IMR-90 (cell line): Measurements from ENCODE around the gene CNST. TPM values are rescaled to one million over a fixed set of nuclear protein-coding genes. Genes with fewer than 3 reads are reported as not detected.
A peak's percentile ranks its signal among the peaks of the same experiment; 100 is the strongest.

Source experiments
- ATAC-seq: fragments of 200-7000 bp; cut with Tn5 transposase; 2 replicates; pipeline ENCODE4 v1.9.1; 2020; ENCODE audit warnings: low read depth, mild to moderate bottlenecking, moderate library complexity
- BruUV-seq: library from RNA; stranded (reverse); fragments of 400-500 nt; replicated peaks from 2 replicates; lab custom pipeline; 2021; lab: Mats Ljungman, UMichigan
- CTCF ChIA-PET: fragments of 300-600 bp; formaldehyde crosslinking; extraction: SDS; loops from one replicate; lab custom pipeline; 2021; ENCODE audit warnings: antibody characterized with exemption; lab: Yijun Ruan, JAX
- POLR2A ChIA-PET: fragments of 300-600 bp; sonication (Branson Sonifier 250); formaldehyde crosslinking; loops from one replicate; lab custom pipeline; 2022; ENCODE audit warnings: antibody characterized with exemption; ENCODE audit not compliant: unreplicated experiment; lab: Charles Lee
- DNase-seq: peaks from one replicate; pipeline ENCODE4 v3.0.0; 2013
- H2AFZ ChIP-seq: replicated peaks from 2 replicates; pipeline ENCODE3; 2013; ENCODE audit warnings: low read length, mild to moderate bottlenecking; ENCODE audit not compliant: poor library complexity
- H2AK5ac ChIP-seq: 2 replicates; pipeline ENCODE4 v1.6.1; 2013; ENCODE audit warnings: low read depth, low read length, inconsistent platforms
- H2AK9ac ChIP-seq: replicated peaks from 2 replicates; pipeline ENCODE3; 2013; ENCODE audit warnings: mild to moderate bottlenecking, low read depth, low read length, moderate library complexity; ENCODE audit not compliant: poor library complexity
- H2BK120ac ChIP-seq: 2 replicates; pipeline ENCODE4 v1.6.1; 2013; ENCODE audit warnings: low read depth, low read length, inconsistent platforms
- H2BK15ac ChIP-seq: 3 replicates; pipeline ENCODE4 v1.6.1; 2013; ENCODE audit warnings: low read depth, low read length, inconsistent platforms
- H2BK20ac ChIP-seq: 2 replicates; pipeline ENCODE4 v1.6.1; 2013; ENCODE audit warnings: low read depth, mild to moderate bottlenecking, inconsistent platforms, low read length, moderate library complexity
- H2BK5ac ChIP-seq: 2 replicates; pipeline ENCODE4 v1.6.1; 2013; ENCODE audit warnings: mild to moderate bottlenecking, low read depth, low read length, inconsistent platforms; ENCODE audit not compliant: poor library complexity, severe bottlenecking
- H3K14ac ChIP-seq: replicated peaks from 2 replicates; pipeline ENCODE4 v1.6.1; 2013; ENCODE audit warnings: low read depth, low read length, inconsistent platforms
- H3K18ac ChIP-seq: 2 replicates; pipeline ENCODE4 v1.6.1; 2013; ENCODE audit warnings: low read depth, low read length, control low read depth
- H3K23ac ChIP-seq: 2 replicates; pipeline ENCODE4 v1.6.1; 2013; ENCODE audit warnings: low read depth, low read length, inconsistent platforms
- H3K27ac ChIP-seq: 2 replicates; pipeline ENCODE4 v1.5.1; 2013; ENCODE audit warnings: mild to moderate bottlenecking, control low read depth, low read length; ENCODE audit not compliant: insufficient read depth
- H3K27me3 ChIP-seq: 2 replicates; pipeline ENCODE4 v1.6.1; 2013; ENCODE audit warnings: low read length; ENCODE audit not compliant: control insufficient read depth, insufficient read depth
- H3K36me3 ChIP-seq: 2 replicates; pipeline ENCODE4 v1.6.1; 2013; ENCODE audit warnings: low read length, mixed read lengths; ENCODE audit not compliant: control insufficient read depth, insufficient read depth
- H3K4ac ChIP-seq: 2 replicates; pipeline ENCODE4 v1.6.1; 2013; ENCODE audit warnings: low read depth, low read length, inconsistent platforms
- H3K4me1 ChIP-seq: 2 replicates; pipeline ENCODE4 v1.6.1; 2013; ENCODE audit warnings: low read length, mixed read lengths; ENCODE audit not compliant: control insufficient read depth, insufficient read depth
- H3K4me2 ChIP-seq: 2 replicates; pipeline ENCODE4 v1.6.1; 2013; ENCODE audit warnings: low read depth, mild to moderate bottlenecking, control low read depth, low read length, moderate library complexity
- H3K4me3 ChIP-seq: 2 replicates; pipeline ENCODE4 v1.5.1; 2013; ENCODE audit warnings: low read depth, mild to moderate bottlenecking, control low read depth, low read length, moderate library complexity; ENCODE audit not compliant: insufficient read depth
- H3K56ac ChIP-seq: 2 replicates; pipeline ENCODE4 v1.6.1; 2013; ENCODE audit warnings: low read length, inconsistent platforms; ENCODE audit not compliant: insufficient read depth; ENCODE audit errors: extremely low read depth
- H3K79me1 ChIP-seq, 2 experiments: 2 replicates each; pipeline ENCODE4 v1.6.1; 2013; ENCODE audit warnings: low read length in 2 of 2, inconsistent platforms in 1 of 2, low read depth in 1 of 2
- H3K9ac ChIP-seq: 2 replicates; pipeline ENCODE4 v1.6.1; 2013; ENCODE audit warnings: low read depth, low read length, control low read depth
- H3K9me1 ChIP-seq: 2 replicates; pipeline ENCODE4 v1.6.1; 2013; ENCODE audit warnings: low read length, inconsistent platforms; ENCODE audit not compliant: insufficient read depth
- H3K9me3 ChIP-seq: 2 replicates; pipeline ENCODE4 v1.6.1; 2013; ENCODE audit warnings: low read length; ENCODE audit not compliant: control insufficient read depth, insufficient read depth
- H4K20me1 ChIP-seq: 2 replicates; pipeline ENCODE4 v1.6.1; 2013; ENCODE audit warnings: low read length, inconsistent platforms; ENCODE audit not compliant: insufficient read depth
- H4K5ac ChIP-seq: 2 replicates; pipeline ENCODE4 v1.6.1; 2013; ENCODE audit warnings: mild to moderate bottlenecking, low read depth, low read length, control low read depth
- H4K8ac ChIP-seq, 2 experiments: 2 replicates each; pipeline ENCODE4 v1.6.1; 2013; ENCODE audit warnings: low read depth in 2 of 2, low read length in 2 of 2, control low read depth in 1 of 2, inconsistent platforms in 1 of 2
- H4K91ac ChIP-seq: 2 replicates; pipeline ENCODE4 v1.6.1; 2013; ENCODE audit warnings: low read depth, low read length, inconsistent platforms; ENCODE audit not compliant: insufficient read depth
- BHLHE40 ChIP-seq: fragments of 150-350 bp; IDR thresholded peaks from 2 replicates; pipeline ENCODE4 v1.6.1; 2016; ENCODE audit warnings: mild to moderate bottlenecking, low read depth, low read length
- CEBPB ChIP-seq: IDR thresholded peaks from 2 replicates; pipeline ENCODE4 v1.6.1; 2012; ENCODE audit warnings: low read depth, low read length, improper control_type of control experiment
- WGBS, 2 experiments: methylation state at CpG; one replicate each; pipeline versions ENCODE4 v1.1.5 to v1.1.7; 2013; ENCODE audit warnings: missing lambda C conversion rate in 2 of 2; ENCODE audit not compliant: insufficient read length in 1 of 2; ENCODE audit errors: extremely low coverage in 2 of 2; 5-methylcytosine and 5-hydroxymethylcytosine counted together
- dilution Hi-C: fragments of 300-500 bp; cut with HindIII; formaldehyde crosslinking; loops from one replicate; pipeline ENCODE4 v1.14.3; 2018; ENCODE audit warnings: low sequenced_read_pairs; ENCODE audit not compliant: unreplicated experiment
- in situ Hi-C: fragments of 300-500 bp; cut with MboI; formaldehyde crosslinking; loops from 3 replicates; pipeline ENCODE4 v1.14.3; 2019; ENCODE audit warnings: low sequenced_read_pairs, inconsistent platforms, mixed read lengths
- intact Hi-C: fragments of 100-400 bp; cut with micrococcal nuclease; formaldehyde crosslinking; loops from 2 replicates; pipeline ENCODE4 v1.10.0; 2022
- polyA plus RNA-seq, 3 experiments: library from polyadenylated mRNA; depleted of rRNA; stranded (reverse); fragments of >200 nt; gene quantifications; 2 replicates each; pipeline ENCODE4 v1.2.3, GENCODE V29; 2012; ENCODE audit warnings: low replicate concordance in 1 of 3
- total RNA-seq: library from RNA; depleted of rRNA; stranded (reverse); fragments of >200 nt; gene quantifications from 2 replicates; pipeline ENCODE4 v1.2.3, GENCODE V29; 2012

The CNST gene
- total and polyA plus RNA-seq, 2 of the 4 experiments (the other 2 are of a cell fraction): 15.4 to 25.5 TPM

GRCh38 chr1:246565751-246566127, 517 bp upstream of the CNST start:
- Histone ChIP-seq H2BK20ac (no peak overlapping the region), H2BK120ac (no peak overlapping the region), H3K23ac (no peak overlapping the region), H3K9ac (peak overlapping the region; percentile 75), H3K4me2 (peak overlapping the region; percentile 99), H3K79me1 (peaks cover 16 to 50% of the 10 kb centered on the region in 2 experiments; a peak in 3 of 4 replicates), H4K20me1 (no peaks in the 10 kb centered on the region), H2AK5ac (no peak overlapping the region), H4K8ac (peak overlapping the region; percentile 18 to 79; a peak in 3 of 4 replicates), H3K27me3 (no peaks in the 10 kb centered on the region), H2BK5ac (peak overlapping the region; percentile 22), H3K18ac (no peak overlapping the region), H3K9me1 (no peaks in the 10 kb centered on the region; the same call in 1 of the 2 replicates), H3K9me3 (no peaks in the 10 kb centered on the region), H3K56ac (peak overlapping the region; percentile 65), H3K36me3 (peaks cover 4% of the 10 kb centered on the region; the same call in 1 of the 2 replicates), H4K5ac (peak overlapping the region; percentile 75), H3K4me1 (peaks cover 5% of the 10 kb centered on the region; the same call in 1 of the 2 replicates), H3K4me3 (peak overlapping the region; percentile 81), H2AFZ (peak overlapping the region; percentile 98), H2BK15ac (no peak overlapping the region), H2AK9ac (peak overlapping the region; percentile 89), H3K4ac (peak overlapping the region; percentile 34), H4K91ac (peak overlapping the region; percentile 9; the same call in 1 of the 2 replicates), H3K27ac (peak overlapping the region; percentile 41), H3K14ac (peak overlapping the region; percentile 61)
- in situ Hi-C loops (no loop called here), dilution Hi-C loops (no loop called here), intact Hi-C loops (loop anchor here (1.0 to 5.0 kb wide), 5 partner anchors 27 to 187 kb away; no protein-coding TSS in a partner anchor)
- ChIA-PET CTCF (interaction anchor here (1.1 kb wide), 1 partner anchor 43 kb away, joined by 3 read pairs; no protein-coding TSS in a partner anchor), POLR2A (interaction anchor here (0.6 to 0.7 kb wide), 2 partner anchors 14 to 43 kb away, joined by 3 to 15 read pairs; no protein-coding TSS in a partner anchor)
- ATAC-seq (peak; percentile 4), DNase-seq (peak; percentile 58)
- 0% methylated on average over 15 of the region's 25 CpGs; no CpG with 5 or more reads in 1 of the 2 experiments for WGBS, 2 experiments
- BruUV-seq: no TSS peak
- TF ChIP-seq CEBPB (peak; percentile 83), BHLHE40 (no peak)
